Tibial nerve (tissue), 3 donors: ENCODE measurements around the gene TRMT11.

Experiments
- POLR2A ChIP-seq, 2 donors: fragments of 450-650 bp; IDR thresholded peaks; one replicate each; pipeline ENCODE4 v1.6.1; 2017; ENCODE audit warnings: antibody characterized with exemption in 2 of 2, mild to moderate bottlenecking in 2 of 2, moderate library complexity in 2 of 2
- TF ChIP-seq, protein P1 (sequence below), 5 experiments: fragments of 200-600 bp in 3 of 5; fragments of 450-650 bp in 2 of 5; sonication (generic) in 3 of 5; IDR thresholded peaks; one replicate each; pipeline ENCODE4 v1.5.1; 2016 to 2019; ENCODE audit warnings: antibody characterized with exemption in 5 of 5, mild to moderate bottlenecking in 3 of 5, moderate library complexity in 2 of 5

GRCh38 chr6:126042001-126042419 is 55.7 kb downstream of the TRMT11 start:
- TF ChIP-seq, protein P1, sequence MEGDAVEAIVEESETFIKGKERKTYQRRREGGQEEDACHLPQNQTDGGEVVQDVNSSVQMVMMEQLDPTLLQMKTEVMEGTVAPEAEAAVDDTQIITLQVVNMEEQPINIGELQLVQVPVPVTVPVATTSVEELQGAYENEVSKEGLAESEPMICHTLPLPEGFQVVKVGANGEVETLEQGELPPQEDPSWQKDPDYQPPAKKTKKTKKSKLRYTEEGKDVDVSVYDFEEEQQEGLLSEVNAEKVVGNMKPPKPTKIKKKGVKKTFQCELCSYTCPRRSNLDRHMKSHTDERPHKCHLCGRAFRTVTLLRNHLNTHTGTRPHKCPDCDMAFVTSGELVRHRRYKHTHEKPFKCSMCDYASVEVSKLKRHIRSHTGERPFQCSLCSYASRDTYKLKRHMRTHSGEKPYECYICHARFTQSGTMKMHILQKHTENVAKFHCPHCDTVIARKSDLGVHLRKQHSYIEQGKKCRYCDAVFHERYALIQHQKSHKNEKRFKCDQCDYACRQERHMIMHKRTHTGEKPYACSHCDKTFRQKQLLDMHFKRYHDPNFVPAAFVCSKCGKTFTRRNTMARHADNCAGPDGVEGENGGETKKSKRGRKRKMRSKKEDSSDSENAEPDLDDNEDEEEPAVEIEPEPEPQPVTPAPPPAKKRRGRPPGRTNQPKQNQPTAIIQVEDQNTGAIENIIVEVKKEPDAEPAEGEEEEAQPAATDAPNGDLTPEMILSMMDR (IDR thresholded peaks at IDR 0.05) = no peak
- no peak for TF ChIP-seq POLR2A (IDR thresholded peaks at IDR 0.05)
